ENCODE results near the gene RBMX. TPM values are rescaled to one million over a fixed set of nuclear protein-coding genes. Genes with fewer than 3 reads are reported as not detected.
"Not testable (repeated sequence)": the region's sequence is repeated elsewhere in the genome, so short reads cannot be mapped to it uniquely, and the experiment has no call there.

The RBMX gene
- total RNA-seq, 2 donors from 2014 or later = 103 to 139 TPM

- DNase-seq = no peak
- H3K9me3 ChIP-seq = no peaks in the 10 kb centered on the region
- H3K4me3 ChIP-seq = no peak overlapping the region
- intact Hi-C loops (cut with DNase I) = no loop called here
- H3K9ac ChIP-seq (ENCODE audit: low read depth in 2 of 2, low read length in 2 of 2) = no peak overlapping the region
- no peak overlapping the region for H3K27ac ChIP-seq
- TF ChIP-seq, protein P1, sequence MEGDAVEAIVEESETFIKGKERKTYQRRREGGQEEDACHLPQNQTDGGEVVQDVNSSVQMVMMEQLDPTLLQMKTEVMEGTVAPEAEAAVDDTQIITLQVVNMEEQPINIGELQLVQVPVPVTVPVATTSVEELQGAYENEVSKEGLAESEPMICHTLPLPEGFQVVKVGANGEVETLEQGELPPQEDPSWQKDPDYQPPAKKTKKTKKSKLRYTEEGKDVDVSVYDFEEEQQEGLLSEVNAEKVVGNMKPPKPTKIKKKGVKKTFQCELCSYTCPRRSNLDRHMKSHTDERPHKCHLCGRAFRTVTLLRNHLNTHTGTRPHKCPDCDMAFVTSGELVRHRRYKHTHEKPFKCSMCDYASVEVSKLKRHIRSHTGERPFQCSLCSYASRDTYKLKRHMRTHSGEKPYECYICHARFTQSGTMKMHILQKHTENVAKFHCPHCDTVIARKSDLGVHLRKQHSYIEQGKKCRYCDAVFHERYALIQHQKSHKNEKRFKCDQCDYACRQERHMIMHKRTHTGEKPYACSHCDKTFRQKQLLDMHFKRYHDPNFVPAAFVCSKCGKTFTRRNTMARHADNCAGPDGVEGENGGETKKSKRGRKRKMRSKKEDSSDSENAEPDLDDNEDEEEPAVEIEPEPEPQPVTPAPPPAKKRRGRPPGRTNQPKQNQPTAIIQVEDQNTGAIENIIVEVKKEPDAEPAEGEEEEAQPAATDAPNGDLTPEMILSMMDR (IDR thresholded peaks at IDR 0.05) = no peak
- no peaks in the 10 kb centered on the region for H3K36me3 ChIP-seq
- H3K27me3 ChIP-seq = no peaks in the 10 kb centered on the region
- no peaks in the 10 kb centered on the region for H3K4me1 ChIP-seq
Measured at GRCh38 chrX:136910565-136911035, 30.1 kb upstream of the RBMX start.

DNA sequence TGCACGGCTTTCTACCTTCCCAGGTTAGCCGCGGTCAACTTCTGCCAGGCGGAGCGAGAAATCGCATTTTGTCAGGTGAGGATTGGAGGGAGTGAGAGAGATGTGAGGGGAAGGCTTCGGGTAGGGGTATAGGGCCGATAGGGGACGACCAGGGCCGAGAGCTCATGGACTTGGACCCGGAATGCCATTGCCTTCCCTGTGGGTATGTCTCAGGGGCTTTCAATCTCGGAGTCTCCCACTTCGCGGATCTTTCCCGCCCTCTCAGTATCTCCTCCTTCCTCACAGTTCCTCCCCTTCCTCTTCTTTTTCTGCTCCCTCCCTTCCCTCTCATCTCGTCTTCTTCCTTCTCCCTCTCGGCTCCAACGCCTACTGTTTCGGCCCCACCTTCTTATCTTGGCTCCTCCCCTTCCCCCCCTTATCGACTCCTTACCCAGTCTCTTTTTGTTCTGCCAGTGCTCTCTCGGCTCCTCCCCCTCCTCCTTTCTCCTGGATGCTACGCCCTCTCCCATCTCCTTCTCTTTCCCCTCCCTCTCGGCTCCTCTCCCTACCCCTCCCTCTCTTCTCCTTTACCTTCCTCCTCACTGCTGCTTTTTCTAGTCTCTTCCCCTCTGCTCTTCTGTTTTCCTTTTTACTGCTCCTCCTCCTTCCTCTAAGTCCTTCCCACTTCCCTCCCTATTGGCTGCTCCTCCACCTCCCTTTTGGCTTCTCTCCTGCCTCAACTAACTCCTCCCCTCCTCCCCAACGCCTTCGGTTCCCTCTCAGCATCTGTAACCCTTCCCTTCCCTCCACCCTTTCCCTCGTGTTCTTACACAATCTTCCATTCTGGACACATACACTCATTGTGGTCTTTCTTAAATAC lies 29.4 kb upstream of the RBMX start:
- peak overlapping the region; percentile 82 for H3K27ac ChIP-seq
- peak overlapping the region; percentile 73 to 78 for H3K9ac ChIP-seq (ENCODE audit: low read depth in 2 of 2, low read length in 2 of 2)
- no peaks in the 10 kb centered on the region for H3K27me3 ChIP-seq
- DNase-seq = peak; percentile 89
- H3K4me3 ChIP-seq = peak overlapping the region; percentile 69
- H3K9me3 ChIP-seq = no peaks in the 10 kb centered on the region
- H3K36me3 ChIP-seq = no peaks in the 10 kb centered on the region
- no peaks in the 10 kb centered on the region for H3K4me1 ChIP-seq
- intact Hi-C loops (cut with DNase I) = no loop called here
- TF ChIP-seq, protein P1 (IDR thresholded peaks at IDR 0.05) = no peak

DNA sequence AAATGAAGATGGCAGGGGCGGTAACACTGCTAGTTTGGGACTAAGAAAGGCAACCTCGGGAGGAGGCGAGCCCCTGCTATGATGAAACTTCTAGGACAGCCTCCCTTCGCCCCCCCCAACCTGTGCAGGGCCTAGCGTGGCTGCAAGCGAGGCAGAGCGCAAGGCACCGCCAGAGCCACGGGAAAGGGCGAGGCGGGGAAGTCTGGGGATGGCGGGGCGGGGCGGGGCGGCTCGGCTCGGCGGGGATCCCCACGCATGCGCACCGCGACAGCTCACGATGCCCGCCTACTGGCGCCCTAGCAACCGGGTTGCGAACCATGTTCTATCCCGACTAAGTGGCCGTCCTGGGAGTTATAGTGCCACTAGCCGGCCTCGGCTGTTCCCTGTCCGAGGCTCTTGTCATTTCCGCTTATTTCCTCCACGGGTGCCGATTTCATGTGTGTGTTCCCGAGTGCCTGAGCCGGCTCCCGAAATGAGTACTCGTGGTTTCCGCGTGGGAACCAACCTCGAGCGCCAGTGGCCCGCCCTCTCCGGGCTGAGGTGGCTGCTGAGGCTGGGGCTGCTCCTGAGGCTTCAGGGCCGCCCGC lies 28.7 kb upstream of the RBMX start:
- peak overlapping the region; percentile 69 for H3K4me3 ChIP-seq
- intact Hi-C loops (cut with DNase I) = no loop called here
- H3K36me3 ChIP-seq = no peaks in the 10 kb centered on the region
- no peaks in the 10 kb centered on the region for H3K4me1 ChIP-seq
- H3K27me3 ChIP-seq = no peaks in the 10 kb centered on the region
- peak; percentile 77 for DNase-seq
- peak overlapping the region; percentile 82 for H3K27ac ChIP-seq
- TF ChIP-seq, protein P1 (IDR thresholded peaks at IDR 0.05) = no peak
- peak overlapping the region; percentile 73 to 78 for H3K9ac ChIP-seq (ENCODE audit: low read depth in 2 of 2, low read length in 2 of 2)
- H3K9me3 ChIP-seq = no peaks in the 10 kb centered on the region

DNA sequence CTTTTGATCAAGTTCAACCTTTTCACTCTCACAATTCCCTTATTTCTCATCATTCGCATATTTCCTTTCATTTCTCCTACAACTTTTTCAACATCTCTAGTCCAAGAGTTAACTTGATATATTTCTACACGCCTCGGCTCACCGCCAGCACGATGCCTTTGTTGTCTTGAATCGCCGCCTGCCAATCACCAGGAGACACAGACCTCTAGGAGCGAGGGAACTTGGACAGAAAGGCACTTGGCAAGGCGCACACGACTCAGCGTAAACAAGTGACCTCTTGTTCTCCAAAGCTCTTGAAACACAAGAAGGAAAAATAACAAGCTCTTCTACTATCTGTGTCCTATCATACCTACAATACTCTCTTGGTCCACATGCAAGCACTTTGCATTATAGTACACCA lies 27.1 kb upstream of the RBMX start:
- no peaks in the 10 kb centered on the region for H3K9me3 ChIP-seq
- H3K36me3 ChIP-seq = no peaks in the 10 kb centered on the region
- H3K27ac ChIP-seq = no peak overlapping the region
- TF ChIP-seq, protein P1 (IDR thresholded peaks at IDR 0.05) = no peak
- no peaks in the 10 kb centered on the region for H3K27me3 ChIP-seq
- intact Hi-C loops (cut with DNase I) = no loop called here
- no peak overlapping the region for H3K4me3 ChIP-seq
- H3K9ac ChIP-seq (ENCODE audit: low read depth in 2 of 2, low read length in 2 of 2) = no peak overlapping the region
- H3K4me1 ChIP-seq = no peaks in the 10 kb centered on the region
- no peak for DNase-seq

GRCh38 chrX:136906921-136907510 lies 26.5 kb upstream of the RBMX start:
- TF ChIP-seq, protein P1 (IDR thresholded peaks at IDR 0.05) = no peak
- Histone ChIP-seq H3K4me3 (no peak overlapping the region), H3K4me1 (no peaks in the 10 kb centered on the region), H3K36me3 (no peaks in the 10 kb centered on the region), H3K27ac (no peak overlapping the region), H3K27me3 (no peaks in the 10 kb centered on the region), H3K9ac (ENCODE audit: low read depth in 2 of 2, low read length in 2 of 2) (no peak overlapping the region), H3K9me3 (no peaks in the 10 kb centered on the region)
- intact Hi-C loops (cut with DNase I) = no loop called here
- no peak for DNase-seq

DNA sequence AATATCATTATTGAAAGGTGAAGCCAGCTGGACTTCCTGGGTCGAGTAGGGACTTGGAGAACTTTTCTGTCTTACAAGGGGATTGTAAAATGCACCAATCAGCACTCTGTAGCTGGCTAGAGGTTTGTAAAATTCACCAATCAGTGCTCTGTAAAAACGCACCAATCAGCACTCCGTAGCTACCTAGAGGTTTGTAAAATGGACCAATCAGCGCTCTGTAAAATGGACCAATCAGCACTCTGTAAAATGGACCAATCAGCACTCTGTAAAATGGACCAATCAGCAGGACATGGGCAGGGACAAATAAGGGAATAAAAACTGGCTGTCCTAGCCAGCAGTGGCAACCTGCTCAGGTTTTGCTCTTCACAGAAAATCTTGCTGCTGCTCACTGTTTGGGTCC lies 23.5 kb upstream of the RBMX start:
- intact Hi-C loops (cut with DNase I); H3K27ac ChIP-seq; H3K27me3 ChIP-seq; H3K9me3 ChIP-seq; H3K9ac ChIP-seq (ENCODE audit: low read depth in 2 of 2, low read length in 2 of 2); H3K4me1 ChIP-seq; H3K36me3 ChIP-seq; DNase-seq; H3K4me3 ChIP-seq: not testable (repeated sequence)

- H3K27ac ChIP-seq; H3K27me3 ChIP-seq; H3K9me3 ChIP-seq; H3K4me1 ChIP-seq; H3K36me3 ChIP-seq; intact Hi-C loops (cut with DNase I); DNase-seq; H3K9ac ChIP-seq (ENCODE audit: low read depth in 2 of 2, low read length in 2 of 2); H3K4me3 ChIP-seq: not testable (repeated sequence)
Measured at GRCh38 chrX:136900071-136900470, 19.5 kb upstream of the RBMX start.

All from colonic mucosa (tissue), 4 donors.